Upper lobe of left lung (tissue), 4 donors: ENCODE data around the gene KIAA1549.

Experiments
- POLR2A ChIP-seq, 4 donors: fragments of 450-650 bp; IDR thresholded peaks; one replicate each; pipeline ENCODE4 v1.5.1; 2016 to 2017; ENCODE audit warnings: antibody characterized with exemption in 4 of 4, mild to moderate bottlenecking in 2 of 4
- POLR2AphosphoS5 ChIP-seq, 2 donors: sonication (generic); formaldehyde crosslinking; IDR thresholded peaks; one replicate each; pipeline ENCODE4 v1.5.1; 2017; ENCODE audit warnings: antibody characterized with exemption in 2 of 2
- TF ChIP-seq, protein P1 (sequence below), 6 experiments: fragments of 450-650 bp in 4 of 6; fragments of 200-600 bp in 2 of 6; sonication (generic) in 2 of 6; IDR thresholded peaks; one replicate each; pipeline ENCODE4 v1.5.1; 2016 to 2019; ENCODE audit warnings: antibody characterized with exemption in 6 of 6

DNA sequence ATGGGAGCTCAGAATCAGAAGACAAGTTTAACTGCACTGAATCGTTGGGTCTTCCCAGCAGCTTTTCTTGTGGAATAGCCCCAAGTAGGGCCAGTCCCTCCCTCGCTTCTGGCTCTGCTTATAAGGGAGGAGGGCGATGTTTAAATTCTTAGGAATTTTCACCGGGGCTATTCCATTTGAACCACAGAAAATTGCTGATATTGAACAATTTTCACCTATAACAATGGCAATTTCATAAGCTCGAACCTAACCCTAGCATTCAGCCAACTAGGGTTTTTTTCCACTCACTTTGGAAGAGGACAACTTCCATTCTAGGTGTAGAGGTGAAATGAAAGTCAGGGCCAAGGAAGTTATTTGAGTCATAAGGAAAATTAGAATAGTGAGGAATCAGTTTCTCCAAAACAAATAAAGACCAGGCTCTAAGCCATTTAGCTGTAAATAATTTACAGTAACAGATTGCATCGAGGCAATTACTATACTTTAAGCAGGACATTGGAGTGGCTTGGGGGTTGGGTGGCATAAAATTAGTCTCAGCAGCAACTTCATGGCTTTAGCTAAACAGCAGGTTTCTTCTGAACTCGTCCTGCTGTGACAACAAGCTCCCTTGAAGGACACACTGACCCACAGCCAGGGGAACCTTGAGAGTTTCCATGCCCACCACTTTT is 181.7 kb downstream of the KIAA1549 start:
- TF ChIP-seq POLR2A (IDR thresholded peaks at IDR 0.05) (no peak), POLR2AphosphoS5 (IDR thresholded peaks at IDR 0.05) (no peak)
- TF ChIP-seq, protein P1, sequence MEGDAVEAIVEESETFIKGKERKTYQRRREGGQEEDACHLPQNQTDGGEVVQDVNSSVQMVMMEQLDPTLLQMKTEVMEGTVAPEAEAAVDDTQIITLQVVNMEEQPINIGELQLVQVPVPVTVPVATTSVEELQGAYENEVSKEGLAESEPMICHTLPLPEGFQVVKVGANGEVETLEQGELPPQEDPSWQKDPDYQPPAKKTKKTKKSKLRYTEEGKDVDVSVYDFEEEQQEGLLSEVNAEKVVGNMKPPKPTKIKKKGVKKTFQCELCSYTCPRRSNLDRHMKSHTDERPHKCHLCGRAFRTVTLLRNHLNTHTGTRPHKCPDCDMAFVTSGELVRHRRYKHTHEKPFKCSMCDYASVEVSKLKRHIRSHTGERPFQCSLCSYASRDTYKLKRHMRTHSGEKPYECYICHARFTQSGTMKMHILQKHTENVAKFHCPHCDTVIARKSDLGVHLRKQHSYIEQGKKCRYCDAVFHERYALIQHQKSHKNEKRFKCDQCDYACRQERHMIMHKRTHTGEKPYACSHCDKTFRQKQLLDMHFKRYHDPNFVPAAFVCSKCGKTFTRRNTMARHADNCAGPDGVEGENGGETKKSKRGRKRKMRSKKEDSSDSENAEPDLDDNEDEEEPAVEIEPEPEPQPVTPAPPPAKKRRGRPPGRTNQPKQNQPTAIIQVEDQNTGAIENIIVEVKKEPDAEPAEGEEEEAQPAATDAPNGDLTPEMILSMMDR (IDR thresholded peaks at IDR 0.05) = no peak
